SK-N-SH treated with all-trans-retinoic acid at 6 μM for 48 hours (cell line): ENCODE measurements around the gene LPP.

ENCODE experiments used
- ARNTL ChIP-seq: fragments of 450-650 bp; formaldehyde crosslinking; IDR thresholded peaks from 2 replicates; pipeline ENCODE4 v1.5.0; 2020; ENCODE audit warnings: low read depth, mild to moderate bottlenecking, moderate library complexity, borderline replicate concordance
- BACH2 ChIP-seq: fragments of 250-450 bp; sonication (Bioruptor Pico); IDR thresholded peaks from 2 replicates; pipeline ENCODE4 v1.9.0; 2021; ENCODE audit warnings: mild to moderate bottlenecking, borderline replicate concordance
- CREB5 ChIP-seq: fragments of 250-450 bp; sonication (Bioruptor Pico); IDR thresholded peaks from 2 replicates; pipeline ENCODE4 v1.5.1; 2020; ENCODE audit warnings: low read depth, mild to moderate bottlenecking, moderate library complexity
- CSDC2 ChIP-seq: fragments of 250-450 bp; sonication (Bioruptor Pico); IDR thresholded peaks from 2 replicates; pipeline ENCODE4 v1.5.0; 2020; ENCODE audit warnings: mild to moderate bottlenecking, moderate library complexity
- GLIS3 ChIP-seq: fragments of 250-450 bp; sonication (Bioruptor Pico); IDR thresholded peaks from 2 replicates; pipeline ENCODE4 v1.5.0; 2020; ENCODE audit warnings: mild to moderate bottlenecking, moderate library complexity
- PATZ1 ChIP-seq: fragments of 250-450 bp; sonication (Bioruptor Pico); IDR thresholded peaks from 2 replicates; pipeline ENCODE4 v1.8.0; 2020; ENCODE audit warnings: mild to moderate bottlenecking, moderate library complexity, borderline replicate concordance
- SNAI2 ChIP-seq: fragments of 250-450 bp; sonication (Bioruptor Pico); IDR thresholded peaks from 2 replicates; pipeline ENCODE4 v1.5.0; 2020; ENCODE audit warnings: mild to moderate bottlenecking, moderate library complexity
- ZC3H10 ChIP-seq: fragments of 250-450 bp; sonication (Bioruptor Pico); IDR thresholded peaks from 2 replicates; pipeline ENCODE4 v1.5.1; 2021; ENCODE audit warnings: mild to moderate bottlenecking, moderate library complexity
- ZFP3 ChIP-seq: fragments of 250-450 bp; sonication (Bioruptor Pico); IDR thresholded peaks from 2 replicates; pipeline ENCODE4 v1.5.0; 2020; ENCODE audit warnings: mild to moderate bottlenecking, moderate library complexity
- ZNF70 ChIP-seq: fragments of 450-650 bp; formaldehyde crosslinking; IDR thresholded peaks from 2 replicates; pipeline ENCODE4 v1.5.0; 2020; ENCODE audit warnings: mild to moderate bottlenecking, moderate library complexity
- ZNF8 ChIP-seq: fragments of 450-650 bp; formaldehyde crosslinking; IDR thresholded peaks from 2 replicates; pipeline ENCODE4 v1.5.0; 2020; ENCODE audit warnings: mild to moderate bottlenecking, moderate library complexity

DNA sequence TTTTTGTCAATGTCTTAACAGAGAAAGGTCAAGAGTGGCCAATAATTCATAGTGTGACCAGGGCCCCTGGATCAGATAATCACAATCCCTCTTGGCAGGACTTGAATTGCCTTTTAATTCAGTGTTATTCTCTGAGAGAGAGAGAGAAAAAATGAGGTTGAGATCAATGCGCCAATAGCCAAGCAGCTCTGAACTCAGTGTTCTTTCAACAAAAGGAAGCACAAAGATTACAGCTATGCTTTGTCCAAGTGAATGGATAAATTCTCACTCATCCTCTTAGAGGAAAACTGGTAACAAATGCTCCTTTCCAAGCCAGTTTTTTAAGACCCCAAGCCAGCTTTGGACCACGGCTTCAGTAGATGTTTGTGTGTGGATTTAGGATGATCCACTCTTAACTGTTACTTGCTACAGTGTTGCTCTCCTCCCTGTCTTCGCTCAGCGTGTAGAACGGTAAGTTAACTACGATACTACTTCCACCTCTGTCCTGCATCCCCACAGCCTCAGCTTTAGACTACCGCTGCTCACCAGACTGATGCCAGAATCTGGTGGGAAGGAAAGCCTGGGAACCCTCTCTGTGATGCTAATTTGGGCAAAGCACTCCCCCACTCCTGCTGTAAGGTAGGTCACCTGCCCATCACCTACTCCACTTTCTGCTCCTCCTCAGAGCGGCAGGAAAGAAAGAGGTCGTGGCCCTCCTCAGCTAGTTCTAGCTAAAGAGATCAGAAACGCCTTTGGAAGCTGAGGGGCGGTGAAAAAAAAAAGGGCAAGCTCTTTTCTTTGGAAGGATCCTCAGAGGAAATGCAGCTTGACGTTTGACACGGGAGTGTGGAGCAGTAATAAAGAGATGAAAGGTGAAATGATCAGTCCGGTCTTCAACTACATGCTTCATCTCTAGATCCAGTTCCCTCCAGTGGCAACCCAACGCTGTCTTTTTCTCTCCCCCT, 46.8 kb upstream of the LPP start:
- TF ChIP-seq ZFP3 (CRISPR knock-in tag), result no peak
- TF ChIP-seq SNAI2, result no peak
- TF ChIP-seq ZNF8 (CRISPR knock-in tag), result no peak
- no peak for TF ChIP-seq GLIS3 (CRISPR knock-in tag)
- TF ChIP-seq ARNTL, result no peak
- TF ChIP-seq CREB5, result no peak
- TF ChIP-seq ZNF70 (CRISPR knock-in tag), result no peak
- TF ChIP-seq CSDC2 (CRISPR knock-in tag), result no peak
- no peak for TF ChIP-seq BACH2
- TF ChIP-seq PATZ1 (CRISPR knock-in tag), result no peak
- TF ChIP-seq ZC3H10 (CRISPR knock-in tag), result no peak
